ENCODE measurements around the gene CPNE7.

DNA sequence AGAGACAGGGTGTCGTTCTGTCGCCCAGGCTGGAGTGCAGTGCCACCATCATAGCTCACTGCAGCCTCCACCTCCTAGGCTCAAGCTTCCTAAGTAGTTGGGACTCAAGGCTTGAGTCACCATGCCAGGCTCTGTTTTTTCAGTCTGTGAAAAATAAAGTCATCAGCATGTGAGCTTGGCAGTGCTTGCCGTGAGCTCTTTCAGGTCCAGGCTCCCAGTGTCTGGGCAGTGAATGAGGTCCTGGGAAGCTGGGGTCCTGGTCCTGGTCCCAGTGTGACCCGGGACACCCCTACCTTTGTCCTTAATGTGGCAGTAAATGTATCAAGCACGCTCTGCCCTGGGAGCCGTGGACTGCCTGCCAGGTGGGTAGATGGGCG lies 38.0 kb upstream of the CPNE7 start:
- TF ChIP-seq, protein P1, sequence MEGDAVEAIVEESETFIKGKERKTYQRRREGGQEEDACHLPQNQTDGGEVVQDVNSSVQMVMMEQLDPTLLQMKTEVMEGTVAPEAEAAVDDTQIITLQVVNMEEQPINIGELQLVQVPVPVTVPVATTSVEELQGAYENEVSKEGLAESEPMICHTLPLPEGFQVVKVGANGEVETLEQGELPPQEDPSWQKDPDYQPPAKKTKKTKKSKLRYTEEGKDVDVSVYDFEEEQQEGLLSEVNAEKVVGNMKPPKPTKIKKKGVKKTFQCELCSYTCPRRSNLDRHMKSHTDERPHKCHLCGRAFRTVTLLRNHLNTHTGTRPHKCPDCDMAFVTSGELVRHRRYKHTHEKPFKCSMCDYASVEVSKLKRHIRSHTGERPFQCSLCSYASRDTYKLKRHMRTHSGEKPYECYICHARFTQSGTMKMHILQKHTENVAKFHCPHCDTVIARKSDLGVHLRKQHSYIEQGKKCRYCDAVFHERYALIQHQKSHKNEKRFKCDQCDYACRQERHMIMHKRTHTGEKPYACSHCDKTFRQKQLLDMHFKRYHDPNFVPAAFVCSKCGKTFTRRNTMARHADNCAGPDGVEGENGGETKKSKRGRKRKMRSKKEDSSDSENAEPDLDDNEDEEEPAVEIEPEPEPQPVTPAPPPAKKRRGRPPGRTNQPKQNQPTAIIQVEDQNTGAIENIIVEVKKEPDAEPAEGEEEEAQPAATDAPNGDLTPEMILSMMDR (IDR thresholded peaks at IDR 0.05; ENCODE audit: low read depth, low read length), result no peak
- TF ChIP-seq EZH2phosphoT487 (IDR thresholded peaks at IDR 0.05; ENCODE audit: low read depth), result no peak
